Hematopoietic multipotent progenitor cell treated with erythropoietin and hydrocortisone succinate and interleukin-3 and kit ligand, for 4 days (in vitro differentiated cells): ENCODE data around the gene CDK14.
"Not testable (repeated sequence)": the region's sequence is repeated elsewhere in the genome, so short reads cannot be mapped to it uniquely, and the experiment has no call there.

Source experiments
- DNase-seq: peaks from one replicate; pipeline ENCODE4 v3.0.0-alpha.2; 2015

Gene CDK14

DNA sequence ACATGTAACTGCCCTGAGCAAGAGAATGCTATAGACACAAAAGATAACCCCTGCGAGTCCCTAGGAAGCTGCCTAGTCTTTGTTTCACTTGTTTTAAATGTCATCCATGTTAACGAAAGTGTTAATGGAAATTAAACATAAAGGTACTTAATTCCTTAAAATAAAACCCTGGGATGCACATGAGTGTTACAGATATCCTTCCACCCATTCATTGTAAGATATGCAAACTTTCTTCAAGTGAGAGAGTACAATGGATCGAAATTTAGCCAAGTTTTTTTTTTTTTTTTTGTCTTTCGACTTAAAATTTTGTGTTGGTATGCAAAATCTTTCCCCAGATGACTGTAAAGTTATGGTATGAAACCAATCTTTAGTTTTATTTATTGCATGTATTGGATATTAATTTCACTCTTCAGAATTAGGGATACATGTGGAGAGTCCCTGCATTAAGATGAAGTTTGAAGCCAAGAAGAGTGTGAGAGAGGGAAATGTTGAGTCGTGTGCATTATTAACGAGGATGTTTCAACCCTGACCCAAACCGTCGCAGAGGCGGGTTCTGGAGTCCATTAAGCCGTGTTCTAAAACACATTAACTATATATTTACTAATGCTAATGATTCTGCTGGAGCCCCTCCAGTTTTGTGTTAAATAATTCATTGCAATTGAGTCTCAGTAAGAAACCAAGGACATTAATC, 1.6 kb downstream of the CDK14 start:
- DNase-seq, result no peak

- no peak for DNase-seq
Observed at GRCh38 chr7:90599038-90599437, 2.9 kb downstream of the CDK14 start.

- DNase-seq, result peak; percentile 71
Observed at GRCh38 chr7:90599892-90600555, 3.9 kb downstream of the CDK14 start.

- no peak for DNase-seq
Observed at GRCh38 chr7:90602303-90602702, 6.2 kb downstream of the CDK14 start.

DNA sequence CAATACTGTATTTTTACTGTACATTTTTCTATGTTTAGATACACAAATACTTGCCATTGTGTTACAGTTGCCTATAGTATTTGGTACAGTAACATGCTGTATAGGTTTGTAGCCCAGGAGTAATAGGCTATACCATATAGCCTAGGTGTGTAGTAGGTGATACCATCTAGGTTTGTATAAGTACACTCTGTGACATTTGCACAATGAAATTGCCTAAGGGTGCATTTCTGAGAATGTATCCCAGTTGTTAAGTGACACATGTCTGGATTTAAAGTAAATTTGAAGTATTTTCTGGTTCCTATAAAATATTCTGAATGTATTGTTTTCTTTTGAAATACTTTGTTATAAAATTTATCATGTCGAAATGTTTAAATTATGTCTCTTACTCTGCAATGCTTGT, 7.2 kb downstream of the CDK14 start:
- no peak for DNase-seq

DNA sequence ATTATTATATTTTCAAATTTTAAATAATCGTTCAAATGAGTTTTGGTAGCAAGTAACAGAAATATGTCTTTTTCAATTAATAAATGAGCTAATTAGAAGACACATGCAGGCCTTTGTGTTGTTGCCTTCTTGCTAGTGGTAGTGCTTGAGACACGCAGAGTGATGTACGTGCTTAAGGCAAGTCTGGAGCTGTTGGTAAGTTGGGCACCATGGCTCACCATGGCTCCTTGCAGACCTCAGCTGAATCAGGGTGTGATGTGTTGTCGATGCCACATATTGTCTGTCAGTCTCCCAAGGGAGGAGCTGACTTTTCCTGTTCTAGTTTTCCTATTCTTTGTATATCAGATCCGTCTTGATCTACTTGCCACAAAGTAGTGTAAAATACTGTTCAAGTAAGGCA, 8.3 kb downstream of the CDK14 start:
- DNase-seq, result no peak

GRCh38 chr7:90605055-90605454, 8.9 kb downstream of the CDK14 start:
- no peak for DNase-seq

GRCh38 chr7:90607196-90607595, 11.1 kb downstream of the CDK14 start:
- DNase-seq, result no peak

GRCh38 chr7:90610105-90610504, 14.0 kb downstream of the CDK14 start:
- no peak for DNase-seq

- DNase-seq, result no peak
Observed at GRCh38 chr7:90611115-90611514, 15.0 kb downstream of the CDK14 start.

DNA sequence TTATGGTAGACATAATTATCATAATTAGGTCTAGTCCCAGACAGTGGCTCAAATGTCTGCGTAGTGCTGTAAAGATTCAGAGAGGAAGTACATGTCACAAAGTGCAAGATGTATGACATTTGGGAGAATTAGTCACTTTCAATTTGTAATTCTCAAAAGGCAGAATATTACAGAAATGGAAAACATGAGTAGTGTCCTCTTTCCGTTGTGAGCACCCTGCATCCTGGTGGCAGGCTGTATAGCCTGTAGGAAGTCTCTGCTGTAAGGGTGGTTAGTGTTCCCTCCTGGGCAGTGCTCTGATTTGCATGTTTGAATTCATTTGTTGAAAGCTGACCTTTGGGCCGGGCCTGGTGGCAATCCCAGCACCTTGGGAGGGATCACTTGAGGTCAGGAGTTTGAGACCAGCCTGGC, 17.0 kb downstream of the CDK14 start:
- peak; percentile 27 for DNase-seq

DNA sequence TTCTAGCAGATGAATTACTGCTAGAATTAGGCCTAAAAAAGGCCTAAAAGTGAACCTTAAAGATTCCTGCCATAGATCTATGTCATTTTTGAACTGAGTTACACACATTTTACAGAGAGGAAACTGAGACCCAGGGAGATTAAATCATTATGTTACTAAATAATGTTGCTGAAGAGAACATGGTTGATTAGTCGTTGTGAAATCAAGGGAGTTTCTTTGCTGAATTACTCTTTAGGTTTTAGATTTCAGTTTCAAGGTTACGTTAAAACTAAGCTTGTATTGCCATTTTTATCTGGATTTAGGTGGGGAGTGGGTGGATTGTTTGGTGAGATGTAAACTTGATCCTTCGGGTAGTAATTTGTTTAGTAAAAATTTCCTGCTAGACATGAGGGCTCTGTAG, 21.3 kb downstream of the CDK14 start:
- no peak for DNase-seq

- no peak for DNase-seq
Observed at GRCh38 chr7:90618876-90619275, 22.8 kb downstream of the CDK14 start.

- peak; percentile 16 for DNase-seq
Observed at GRCh38 chr7:90621125-90621746, 25.1 kb downstream of the CDK14 start.

GRCh38 chr7:90621747-90622140, 25.6 kb downstream of the CDK14 start:
- no peak for DNase-seq

GRCh38 chr7:90622670-90623069, 26.5 kb downstream of the CDK14 start:
- DNase-seq, result no peak

- DNase-seq, result no peak
Observed at GRCh38 chr7:90624225-90624911, 28.2 kb downstream of the CDK14 start.

DNA sequence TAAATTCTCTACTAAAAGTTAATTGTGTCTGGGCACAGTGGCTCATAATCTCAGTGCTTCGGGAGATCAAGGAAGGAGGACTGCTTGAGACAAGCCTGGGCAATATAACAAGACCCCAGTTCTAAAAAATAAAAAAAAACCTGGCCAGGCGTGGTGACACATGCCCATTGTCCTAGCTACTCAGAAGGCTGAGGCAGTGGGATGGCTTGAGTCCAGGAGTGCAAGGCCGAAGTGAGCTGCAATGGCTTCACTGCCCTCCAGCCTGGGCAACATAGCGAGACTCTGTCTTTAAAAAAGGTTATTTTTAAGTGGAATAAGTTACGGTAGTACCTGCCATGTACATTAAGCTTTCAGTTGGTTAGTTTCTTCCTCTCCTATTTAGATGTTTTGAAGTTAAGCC, 28.9 kb downstream of the CDK14 start:
- no peak for DNase-seq

GRCh38 chr7:90625562-90625961, 29.4 kb downstream of the CDK14 start:
- no peak for DNase-seq

DNA sequence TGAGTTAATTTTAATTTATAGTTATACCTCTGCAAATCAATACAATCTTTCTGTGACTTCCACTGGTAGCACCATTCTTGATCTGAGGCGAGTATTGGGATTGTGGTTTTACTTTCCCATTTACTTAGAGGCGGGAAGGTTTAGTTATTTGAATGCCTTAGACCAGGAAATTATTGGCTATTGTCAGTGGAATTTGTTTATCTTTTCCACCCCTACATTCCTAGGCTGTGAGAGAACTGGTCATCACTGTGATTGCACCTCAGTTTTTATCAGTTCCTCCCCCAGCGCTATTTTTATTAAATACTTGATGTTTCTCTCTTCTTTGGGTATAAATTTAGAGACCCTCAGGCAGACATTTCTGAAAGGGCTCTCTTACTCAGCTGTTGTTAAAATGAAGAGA, 29.9 kb downstream of the CDK14 start:
- no peak for DNase-seq

- DNase-seq, result peak; percentile 82
Observed at GRCh38 chr7:90629297-90629918, 33.3 kb downstream of the CDK14 start.

DNA sequence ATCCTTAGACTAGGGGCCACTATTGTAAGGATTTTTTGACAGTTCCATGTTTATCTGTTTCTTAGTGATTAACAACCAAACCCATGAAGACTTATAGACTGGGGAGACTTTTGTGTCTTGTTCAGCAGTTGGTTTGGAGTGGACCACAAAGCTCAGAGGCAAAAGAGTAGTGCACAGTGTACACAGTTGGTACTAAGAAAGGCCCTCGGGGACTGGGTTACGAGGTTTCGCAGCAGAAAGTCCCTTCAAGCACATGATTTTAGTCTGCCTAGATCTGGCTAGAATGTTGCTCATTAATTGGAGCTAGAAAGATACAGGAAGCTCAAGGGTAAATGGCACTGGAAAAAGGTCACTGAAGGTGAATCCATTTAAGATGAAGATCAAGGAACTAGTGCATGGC, 35.4 kb downstream of the CDK14 start:
- DNase-seq, result no peak

DNA sequence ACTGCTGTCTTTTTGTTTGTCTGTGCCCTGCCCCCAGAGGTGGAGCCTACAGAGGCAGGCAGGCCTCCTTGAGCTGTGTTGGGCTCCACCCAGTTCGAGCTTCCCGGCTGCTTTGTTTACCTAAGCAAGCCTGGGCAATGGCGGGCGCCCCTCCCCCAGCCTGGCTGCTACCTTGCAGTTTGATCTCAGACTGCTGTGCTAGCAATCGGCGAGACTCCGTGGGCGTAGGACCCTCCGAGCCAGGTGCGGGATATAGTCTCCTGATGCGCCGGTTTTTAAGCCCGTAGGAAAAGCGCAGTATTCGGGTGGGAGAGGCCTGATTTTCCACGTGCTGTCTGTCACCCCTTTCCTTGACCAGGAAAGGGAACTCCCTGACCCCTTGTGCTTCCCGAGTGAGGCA, 43.6 kb downstream of the CDK14 start:
- DNase-seq, result not testable (repeated sequence)
